NCI-H2081 treated with DMSO at 0.1 percent for 48 hours (cell line): ENCODE results near the gene MACROD2.

Experiments used
- DNase-seq: peaks from one replicate; lab custom pipeline; 2025; lab: John Stamatoyannopoulos, UW

MACROD2 gene

GRCh38 chr20:15220778-15221565 is 1225.7 kb downstream of the MACROD2 start:
- no peak for DNase-seq

GRCh38 chr20:15222502-15223330 is 1227.4 kb downstream of the MACROD2 start:
- DNase-seq, result no peak

GRCh38 chr20:15224199-15224598 is 1228.9 kb downstream of the MACROD2 start:
- no peak for DNase-seq

GRCh38 chr20:15227102-15227501 is 1231.8 kb downstream of the MACROD2 start:
- no peak for DNase-seq

GRCh38 chr20:15232243-15232642 is 1236.9 kb downstream of the MACROD2 start:
- DNase-seq, result no peak

- no peak for DNase-seq
These were observed 1240.3 kb downstream of the MACROD2 start for GRCh38 chr20:15235471-15236198.

- no peak for DNase-seq
These were observed 1241.5 kb downstream of the MACROD2 start for GRCh38 chr20:15236812-15237211.

GRCh38 chr20:15239542-15240206 is 1244.4 kb downstream of the MACROD2 start:
- DNase-seq, result no peak

GRCh38 chr20:15240801-15241200 is 1245.5 kb downstream of the MACROD2 start:
- DNase-seq, result no peak

- no peak for DNase-seq
These were observed 1246.4 kb downstream of the MACROD2 start for GRCh38 chr20:15241681-15242080.

GRCh38 chr20:15242773-15243172 is 1247.5 kb downstream of the MACROD2 start:
- DNase-seq, result no peak

GRCh38 chr20:15245896-15246295 is 1250.6 kb downstream of the MACROD2 start:
- DNase-seq, result no peak

GRCh38 chr20:15248618-15249395 is 1253.5 kb downstream of the MACROD2 start:
- DNase-seq, result no peak

- DNase-seq, result no peak
These were observed 1255.9 kb downstream of the MACROD2 start for GRCh38 chr20:15251171-15251570.

GRCh38 chr20:15252304-15252703 is 1257.0 kb downstream of the MACROD2 start:
- DNase-seq, result no peak

GRCh38 chr20:15253431-15253830 is 1258.1 kb downstream of the MACROD2 start:
- DNase-seq, result no peak

GRCh38 chr20:15256676-15257568 is 1261.6 kb downstream of the MACROD2 start:
- DNase-seq, result no peak

GRCh38 chr20:15257569-15257870 is 1262.2 kb downstream of the MACROD2 start:
- DNase-seq, result no peak

GRCh38 chr20:15265581-15266309 is 1270.4 kb downstream of the MACROD2 start:
- no peak for DNase-seq

GRCh38 chr20:15267935-15268334 is 1272.6 kb downstream of the MACROD2 start:
- DNase-seq, result no peak
